Measurements from ENCODE around the gene CEP170B. TPM values are rescaled to one million over a fixed set of nuclear protein-coding genes. Genes with fewer than 3 reads are reported as not detected.

The CEP170B gene
- total RNA-seq, 1 donor: 1.0 TPM

GRCh38 chr14:104931771-104932675 lies 67.0 kb downstream of the CEP170B start:
- no peaks in the 10 kb centered on the region for H3K9me3 ChIP-seq (ENCODE audit: low read depth, low read length)

DNA sequence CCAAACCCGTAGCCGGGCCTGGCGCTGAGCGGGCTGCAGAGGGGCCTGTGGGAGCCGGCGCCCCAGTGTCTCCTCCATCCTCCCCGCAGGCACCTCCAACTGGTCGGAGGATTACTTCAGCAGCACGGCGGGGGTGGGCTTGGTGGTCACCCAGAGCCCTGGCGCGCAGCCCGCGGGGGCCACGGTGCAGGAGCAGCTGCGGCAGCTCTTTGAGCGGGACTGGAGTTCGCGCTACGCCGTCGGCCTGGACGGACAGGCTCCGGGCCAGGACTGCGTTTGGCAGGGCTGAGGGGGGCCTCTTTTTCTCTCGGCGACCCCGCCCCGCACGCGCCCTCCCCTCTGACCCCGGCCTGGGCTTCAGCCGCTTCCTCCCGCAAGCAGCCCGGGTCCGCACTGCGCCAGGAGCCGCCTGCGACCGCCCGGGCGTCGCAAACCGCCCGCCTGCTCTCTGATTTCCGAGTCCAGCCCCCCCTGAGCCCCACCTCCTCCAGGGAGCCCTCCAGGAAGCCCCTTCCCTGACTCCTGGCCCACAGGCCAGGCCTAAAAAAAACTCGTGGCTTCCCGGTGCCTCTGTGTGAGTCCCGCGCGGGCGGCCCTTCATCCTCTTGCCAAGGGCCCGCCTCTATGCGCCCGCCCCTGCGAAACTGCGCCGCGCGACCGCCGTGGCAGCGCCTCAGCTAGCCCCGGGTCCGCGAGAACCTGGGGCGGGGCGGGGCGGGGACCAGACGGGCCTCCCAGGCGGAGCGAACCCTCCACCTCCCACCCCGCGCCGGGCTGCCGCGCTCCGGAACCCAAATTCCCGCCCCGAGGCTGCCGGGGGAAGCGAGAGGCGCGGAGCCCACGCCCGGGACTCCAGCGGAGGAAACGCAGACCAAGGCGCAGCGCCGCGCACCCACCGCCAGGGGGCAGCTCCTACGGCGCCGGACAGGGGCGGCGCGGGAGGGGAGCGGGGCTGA lies 67.9 kb downstream of the CEP170B start:
- Histone ChIP-seq H3K27me3 (ENCODE audit: insufficient read depth, low read length) (peaks cover 8% of the 10 kb centered on the region), H3K4me3 (ENCODE audit: low read length) (peak overlapping the region; percentile 18), H3K9me3 (ENCODE audit: low read depth, low read length) (no peaks in the 10 kb centered on the region), H3K4me1 (ENCODE audit: insufficient read depth, low read length) (no peaks in the 10 kb centered on the region)

More at GRCh38 chr14:104931771-104932675, 67.0 kb downstream of the CEP170B start:
- Histone ChIP-seq H3K4me3 (ENCODE audit: low read length) (no peak overlapping the region), H3K4me1 (ENCODE audit: insufficient read depth, low read length) (peaks cover 8% of the 10 kb centered on the region), H3K27me3 (ENCODE audit: insufficient read depth, low read length) (peaks cover 8% of the 10 kb centered on the region)

DNA sequence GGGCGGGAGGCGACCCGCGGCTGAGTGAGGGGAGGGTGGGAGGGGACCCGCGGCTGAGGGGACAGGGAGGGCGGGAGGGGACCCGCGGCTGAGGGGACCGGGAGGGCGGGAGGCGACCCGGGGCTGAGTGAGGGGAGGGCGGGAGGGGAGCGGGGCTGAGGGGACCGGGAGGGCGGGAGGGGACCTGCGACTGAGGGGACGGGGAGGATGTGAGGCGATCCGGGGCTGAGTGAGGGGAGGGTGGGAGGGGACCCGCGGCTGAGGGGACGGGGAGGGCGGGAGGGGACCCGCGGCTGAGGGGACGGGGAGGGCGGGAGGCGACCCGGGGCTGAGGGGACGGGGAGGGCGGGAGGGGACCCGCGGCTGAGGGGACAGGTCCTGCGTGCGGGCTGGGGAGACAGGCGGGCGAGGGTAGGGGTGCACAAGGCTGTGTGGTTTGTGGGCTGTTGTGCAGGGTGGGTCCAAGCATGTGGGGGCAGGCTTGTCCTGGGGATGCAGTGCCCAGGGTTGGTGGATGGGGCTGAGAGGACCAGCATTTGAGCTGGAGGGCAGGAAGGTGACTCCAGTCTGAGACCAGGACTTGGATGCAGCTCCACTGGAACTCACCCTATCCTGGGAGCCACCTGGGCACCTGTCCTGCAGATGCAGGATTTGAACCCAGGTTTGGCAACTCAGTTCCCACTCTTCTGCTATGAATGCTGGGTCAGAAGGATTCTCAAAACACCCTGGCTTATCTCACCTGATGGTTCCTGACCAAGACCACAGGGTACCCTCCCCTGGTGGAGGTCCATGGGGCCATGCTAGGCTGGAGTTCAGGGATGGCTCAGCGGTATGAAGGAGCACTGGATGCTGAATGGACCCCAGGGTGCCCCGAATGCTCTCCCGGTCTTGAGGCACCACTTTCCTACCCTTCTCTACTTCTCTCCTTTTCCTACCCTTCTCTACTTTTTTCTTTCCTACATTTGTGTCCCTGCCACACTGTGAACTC lies 69.0 kb downstream of the CEP170B start:
- Histone ChIP-seq H3K4me3 (ENCODE audit: low read length) (no peak overlapping the region), H3K9me3 (ENCODE audit: low read depth, low read length) (no peaks in the 10 kb centered on the region), H3K27me3 (ENCODE audit: insufficient read depth, low read length) (peaks cover 8% of the 10 kb centered on the region), H3K4me1 (ENCODE audit: insufficient read depth, low read length) (no peaks in the 10 kb centered on the region)

DNA sequence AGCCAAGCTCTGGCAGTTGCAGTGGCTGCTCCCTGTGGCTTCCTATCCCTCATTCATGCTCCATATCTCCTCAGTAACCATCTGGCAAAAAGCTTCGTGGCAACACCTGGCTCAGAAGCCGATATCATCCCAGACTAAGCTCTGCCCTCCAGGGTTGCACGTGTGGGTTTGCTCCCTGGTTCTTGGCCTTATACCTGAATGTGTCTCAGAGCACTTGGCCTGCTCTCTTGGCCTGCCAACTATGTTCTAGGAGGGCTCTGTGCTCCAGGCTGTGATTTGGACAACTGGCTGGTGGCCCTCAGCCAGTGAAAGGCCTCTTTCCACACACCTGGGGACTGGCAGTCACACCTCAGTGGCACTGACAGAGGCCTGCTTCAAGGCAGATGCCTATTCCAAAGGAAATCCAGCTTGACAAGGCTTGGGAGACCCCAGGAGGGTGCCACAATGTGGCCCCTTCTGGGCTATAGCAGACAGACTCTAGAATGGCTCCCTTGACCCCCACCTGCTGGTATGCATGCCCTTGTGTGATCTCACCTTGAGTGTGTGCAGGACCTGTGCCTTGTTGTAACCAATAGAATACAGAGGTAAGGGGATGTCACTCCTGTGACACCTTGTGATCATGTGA lies 70.1 kb downstream of the CEP170B start:
- Histone ChIP-seq H3K27me3 (ENCODE audit: insufficient read depth, low read length) (peaks cover 8% of the 10 kb centered on the region), H3K4me3 (ENCODE audit: low read length) (no peak overlapping the region), H3K4me1 (ENCODE audit: insufficient read depth, low read length) (no peaks in the 10 kb centered on the region), H3K9me3 (ENCODE audit: low read depth, low read length) (no peaks in the 10 kb centered on the region)

DNA sequence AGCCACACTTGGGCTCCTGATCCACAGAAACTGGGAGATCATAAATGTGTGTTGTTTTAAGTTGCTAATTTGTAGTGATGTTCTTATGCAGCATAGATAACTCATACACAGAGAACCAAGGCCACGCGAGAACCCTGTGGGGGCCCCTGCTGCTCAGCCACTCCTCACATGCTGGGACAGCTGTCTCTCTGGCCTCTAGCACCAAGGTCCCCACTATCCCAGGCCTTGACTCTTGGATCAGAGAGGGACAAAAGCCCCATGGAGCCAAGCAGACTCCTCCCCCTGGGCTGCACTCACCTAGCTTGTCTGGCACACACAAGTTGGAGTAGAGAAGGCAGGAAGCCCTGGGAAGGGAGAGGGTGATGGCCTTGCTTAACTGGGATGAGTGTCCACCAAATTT lies 70.9 kb downstream of the CEP170B start:
- Histone ChIP-seq H3K27me3 (ENCODE audit: insufficient read depth, low read length) (peaks cover 8% of the 10 kb centered on the region), H3K4me1 (ENCODE audit: insufficient read depth, low read length) (no peaks in the 10 kb centered on the region), H3K4me3 (ENCODE audit: low read length) (no peak overlapping the region)

DNA sequence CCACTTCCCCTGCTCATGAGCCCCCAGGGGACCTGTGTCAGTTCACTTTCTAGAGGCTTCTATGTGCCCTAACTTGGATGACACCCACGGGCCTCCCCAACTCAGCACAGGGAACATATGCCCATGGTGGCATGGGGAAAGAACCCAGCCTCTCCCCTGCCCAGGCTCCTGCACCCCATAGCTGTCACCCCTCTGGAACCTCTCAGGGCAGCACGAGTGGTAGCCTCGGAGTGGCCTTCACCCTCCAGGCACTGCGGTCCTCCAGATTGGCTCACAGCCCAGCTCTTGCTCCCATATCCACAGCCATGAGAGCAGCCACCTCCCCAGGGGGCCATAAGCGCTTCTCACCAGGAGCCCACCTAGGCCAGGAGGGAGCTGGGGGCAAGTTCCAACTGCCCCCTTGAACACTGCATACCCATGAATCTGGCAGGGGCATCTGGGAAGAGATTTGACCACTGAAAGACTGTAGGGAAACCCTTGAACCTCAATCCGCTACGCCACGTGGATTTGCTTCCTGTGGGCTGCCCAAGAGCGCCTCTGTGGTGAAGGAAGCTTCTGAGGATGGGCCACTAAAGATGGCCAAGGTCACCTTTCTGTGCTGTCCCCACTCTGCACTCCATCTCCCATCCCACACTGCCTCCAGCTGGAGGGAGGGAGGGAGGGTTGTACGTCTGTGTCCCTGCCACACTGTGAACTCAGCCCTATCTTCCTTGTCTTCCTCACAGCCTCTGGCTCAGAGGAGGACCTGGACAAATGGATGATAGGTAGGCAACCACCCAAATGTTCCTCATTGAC lies 71.5 kb downstream of the CEP170B start:
- Histone ChIP-seq H3K9me3 (ENCODE audit: low read depth, low read length) (no peaks in the 10 kb centered on the region), H3K27me3 (ENCODE audit: insufficient read depth, low read length) (peaks cover 8% of the 10 kb centered on the region), H3K4me1 (ENCODE audit: insufficient read depth, low read length) (no peaks in the 10 kb centered on the region), H3K4me3 (ENCODE audit: low read length) (no peak overlapping the region)

More for the DNA sequence above, 70.9 kb downstream of the CEP170B start:
- no peaks in the 10 kb centered on the region for H3K9me3 ChIP-seq (ENCODE audit: low read depth, low read length)

DNA sequence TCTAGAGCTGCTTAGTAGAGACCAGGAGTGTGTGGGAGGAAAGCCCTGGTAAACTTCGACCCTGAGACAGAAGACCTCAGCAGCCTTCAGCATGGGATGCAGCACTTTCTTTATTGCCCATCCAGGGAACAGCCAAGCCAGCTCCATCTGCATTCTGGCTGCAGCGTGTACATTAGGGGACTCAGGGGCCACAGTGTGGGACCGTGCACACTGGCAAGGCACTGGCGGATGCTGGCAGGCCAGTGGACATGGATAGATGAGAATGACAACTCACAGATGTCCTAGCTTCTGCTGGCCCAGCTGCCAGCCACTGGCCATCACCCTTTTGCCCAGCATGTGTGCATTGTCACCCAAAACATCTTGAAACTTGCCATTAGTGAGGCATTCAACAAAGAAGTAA lies 72.1 kb downstream of the CEP170B start:
- H3K4me3 ChIP-seq (ENCODE audit: low read length): no peak overlapping the region
- H3K9me3 ChIP-seq (ENCODE audit: low read depth, low read length): no peaks in the 10 kb centered on the region
- H3K27me3 ChIP-seq (ENCODE audit: insufficient read depth, low read length): peaks cover 8% of the 10 kb centered on the region
- H3K4me1 ChIP-seq (ENCODE audit: insufficient read depth, low read length): no peaks in the 10 kb centered on the region

DNA sequence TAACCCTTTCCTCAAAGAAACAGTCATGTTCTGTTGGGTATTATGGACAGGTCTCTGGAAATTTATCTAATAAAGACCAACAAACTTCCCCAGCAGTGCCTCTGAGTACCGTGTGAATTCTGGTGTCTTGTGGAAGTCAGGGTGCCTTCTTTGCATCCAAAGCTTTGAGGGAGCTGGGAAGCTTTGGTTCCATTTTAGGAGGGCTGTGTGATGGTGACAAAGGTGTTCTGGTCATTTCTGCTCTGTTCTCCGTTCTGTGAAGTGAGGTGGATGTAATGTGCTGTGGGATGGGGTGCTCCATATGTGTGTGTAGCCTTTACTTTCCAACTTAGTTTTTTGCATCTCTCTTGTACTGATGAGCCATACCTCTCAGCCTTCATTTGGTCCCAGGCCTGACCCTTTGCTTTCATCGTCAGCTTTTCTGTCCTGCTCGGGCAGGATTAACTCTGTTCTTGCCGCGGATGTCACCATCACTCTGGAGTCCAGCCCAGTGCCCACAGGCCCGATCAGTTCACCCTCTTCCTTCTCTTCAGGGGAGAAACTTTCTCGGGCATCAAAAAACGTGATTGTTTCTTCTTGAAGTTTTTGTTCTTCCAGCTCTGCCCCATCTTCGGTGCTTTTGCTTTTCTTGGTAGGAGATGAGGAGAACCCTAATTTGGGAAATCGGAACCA lies 72.8 kb downstream of the CEP170B start:
- Histone ChIP-seq H3K4me3 (ENCODE audit: low read length) (no peak overlapping the region), H3K9me3 (ENCODE audit: low read depth, low read length) (no peaks in the 10 kb centered on the region), H3K4me1 (ENCODE audit: insufficient read depth, low read length) (no peaks in the 10 kb centered on the region), H3K27me3 (ENCODE audit: insufficient read depth, low read length) (peaks cover 8% of the 10 kb centered on the region)

DNA sequence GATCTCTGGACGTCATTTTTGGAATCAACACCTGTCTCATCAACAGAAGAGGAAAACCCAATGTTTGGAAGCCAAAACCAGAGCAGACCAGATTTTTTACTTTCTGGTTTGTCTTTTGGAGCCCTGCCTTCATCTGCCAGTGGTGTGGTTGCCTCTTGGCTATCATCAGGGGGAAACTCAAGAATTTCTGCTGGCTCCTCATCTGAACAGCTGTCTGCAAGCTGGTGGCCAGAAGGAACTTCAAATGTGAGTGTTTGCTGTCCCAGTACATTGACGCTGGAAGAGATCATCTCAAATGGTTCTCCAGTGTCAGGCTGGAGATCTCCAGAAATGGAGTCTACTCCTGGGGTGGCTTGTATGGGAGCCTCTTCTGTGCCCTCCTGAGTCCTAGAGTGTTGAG lies 73.4 kb downstream of the CEP170B start:
- Histone ChIP-seq H3K9me3 (ENCODE audit: low read depth, low read length) (no peaks in the 10 kb centered on the region), H3K4me3 (ENCODE audit: low read length) (no peak overlapping the region), H3K4me1 (ENCODE audit: insufficient read depth, low read length) (no peaks in the 10 kb centered on the region), H3K27me3 (ENCODE audit: insufficient read depth, low read length) (peaks cover 8% of the 10 kb centered on the region)

DNA sequence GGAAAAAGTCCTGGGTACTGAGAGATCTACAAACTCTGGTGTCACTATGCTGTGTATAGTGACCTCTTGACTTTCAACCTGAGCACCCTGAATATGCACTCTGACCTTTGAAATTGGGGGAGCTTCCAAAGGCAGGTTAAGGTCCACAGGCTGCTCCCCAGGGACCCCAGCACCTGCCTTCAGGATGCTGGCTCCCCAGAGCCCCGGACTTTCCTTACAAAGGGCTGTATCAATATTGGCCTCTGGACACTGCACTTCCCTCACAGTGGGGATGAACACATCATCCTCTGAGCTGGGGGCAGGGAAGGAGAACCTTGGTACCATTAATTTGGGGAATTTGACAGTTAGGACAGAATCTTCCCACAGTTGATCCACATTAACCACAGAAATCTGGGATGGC lies 73.9 kb downstream of the CEP170B start:
- no peaks in the 10 kb centered on the region for H3K9me3 ChIP-seq (ENCODE audit: low read depth, low read length)
- no peaks in the 10 kb centered on the region for H3K4me1 ChIP-seq (ENCODE audit: insufficient read depth, low read length)
- peaks cover 8% of the 10 kb centered on the region for H3K27me3 ChIP-seq (ENCODE audit: insufficient read depth, low read length)
- no peak overlapping the region for H3K4me3 ChIP-seq (ENCODE audit: low read length)

GRCh38 chr14:104939666-104940410 lies 74.8 kb downstream of the CEP170B start:
- H3K9me3 ChIP-seq (ENCODE audit: low read depth, low read length): no peaks in the 10 kb centered on the region
- no peaks in the 10 kb centered on the region for H3K4me1 ChIP-seq (ENCODE audit: insufficient read depth, low read length)
- no peak overlapping the region for H3K4me3 ChIP-seq (ENCODE audit: low read length)
- H3K27me3 ChIP-seq (ENCODE audit: insufficient read depth, low read length): peaks cover under 1% of the 10 kb centered on the region

- Histone ChIP-seq H3K4me3 (ENCODE audit: low read length) (no peak overlapping the region), H3K4me1 (ENCODE audit: insufficient read depth, low read length) (no peaks in the 10 kb centered on the region), H3K9me3 (ENCODE audit: low read depth, low read length) (no peaks in the 10 kb centered on the region), H3K27me3 (ENCODE audit: insufficient read depth, low read length) (no peaks in the 10 kb centered on the region)
Observed at GRCh38 chr14:104940526-104941150, 75.6 kb downstream of the CEP170B start.

Data from mononuclear cell (primary cell).